IMR-90 (cell line): ENCODE measurements around the gene CTBP2. TPM values are rescaled to one million over a fixed set of nuclear protein-coding genes. Genes with fewer than 3 reads are reported as not detected.

ENCODE experiments used
- ATAC-seq: fragments of 200-7000 bp; cut with Tn5 transposase; 2 replicates; pipeline ENCODE4 v1.9.1; 2020; ENCODE audit warnings: low read depth, mild to moderate bottlenecking, moderate library complexity
- BruUV-seq: library from RNA; stranded (reverse); fragments of 400-500 nt; replicated peaks from 2 replicates; lab custom pipeline; 2021; lab: Mats Ljungman, UMichigan
- CTCF ChIA-PET: fragments of 300-600 bp; formaldehyde crosslinking; extraction: SDS; loops from one replicate; lab custom pipeline; 2021; ENCODE audit warnings: antibody characterized with exemption; lab: Yijun Ruan, JAX
- POLR2A ChIA-PET: fragments of 300-600 bp; sonication (Branson Sonifier 250); formaldehyde crosslinking; loops from one replicate; lab custom pipeline; 2022; ENCODE audit warnings: antibody characterized with exemption; ENCODE audit not compliant: unreplicated experiment; lab: Charles Lee
- DNase-seq: peaks from one replicate; pipeline ENCODE4 v3.0.0; 2013
- H2AFZ ChIP-seq: replicated peaks from 2 replicates; pipeline ENCODE3; 2013; ENCODE audit warnings: low read length, mild to moderate bottlenecking; ENCODE audit not compliant: poor library complexity
- H2AK5ac ChIP-seq: 2 replicates; pipeline ENCODE4 v1.6.1; 2013; ENCODE audit warnings: low read depth, low read length, inconsistent platforms
- H2AK9ac ChIP-seq: replicated peaks from 2 replicates; pipeline ENCODE3; 2013; ENCODE audit warnings: mild to moderate bottlenecking, low read depth, low read length, moderate library complexity; ENCODE audit not compliant: poor library complexity
- H2BK120ac ChIP-seq: 2 replicates; pipeline ENCODE4 v1.6.1; 2013; ENCODE audit warnings: low read depth, low read length, inconsistent platforms
- H2BK15ac ChIP-seq: 3 replicates; pipeline ENCODE4 v1.6.1; 2013; ENCODE audit warnings: low read depth, low read length, inconsistent platforms
- H2BK20ac ChIP-seq: 2 replicates; pipeline ENCODE4 v1.6.1; 2013; ENCODE audit warnings: low read depth, mild to moderate bottlenecking, inconsistent platforms, low read length, moderate library complexity
- H2BK5ac ChIP-seq: 2 replicates; pipeline ENCODE4 v1.6.1; 2013; ENCODE audit warnings: mild to moderate bottlenecking, low read depth, low read length, inconsistent platforms; ENCODE audit not compliant: poor library complexity, severe bottlenecking
- H3K14ac ChIP-seq: replicated peaks from 2 replicates; pipeline ENCODE4 v1.6.1; 2013; ENCODE audit warnings: low read depth, low read length, inconsistent platforms
- H3K18ac ChIP-seq: 2 replicates; pipeline ENCODE4 v1.6.1; 2013; ENCODE audit warnings: low read depth, low read length, control low read depth
- H3K23ac ChIP-seq: 2 replicates; pipeline ENCODE4 v1.6.1; 2013; ENCODE audit warnings: low read depth, low read length, inconsistent platforms
- H3K27ac ChIP-seq: 2 replicates; pipeline ENCODE4 v1.5.1; 2013; ENCODE audit warnings: mild to moderate bottlenecking, control low read depth, low read length; ENCODE audit not compliant: insufficient read depth
- H3K27me3 ChIP-seq: 2 replicates; pipeline ENCODE4 v1.6.1; 2013; ENCODE audit warnings: low read length; ENCODE audit not compliant: control insufficient read depth, insufficient read depth
- H3K36me3 ChIP-seq: 2 replicates; pipeline ENCODE4 v1.6.1; 2013; ENCODE audit warnings: low read length, mixed read lengths; ENCODE audit not compliant: control insufficient read depth, insufficient read depth
- H3K4ac ChIP-seq: 2 replicates; pipeline ENCODE4 v1.6.1; 2013; ENCODE audit warnings: low read depth, low read length, inconsistent platforms
- H3K4me1 ChIP-seq: 2 replicates; pipeline ENCODE4 v1.6.1; 2013; ENCODE audit warnings: low read length, mixed read lengths; ENCODE audit not compliant: control insufficient read depth, insufficient read depth
- H3K4me2 ChIP-seq: 2 replicates; pipeline ENCODE4 v1.6.1; 2013; ENCODE audit warnings: low read depth, mild to moderate bottlenecking, control low read depth, low read length, moderate library complexity
- H3K4me3 ChIP-seq: 2 replicates; pipeline ENCODE4 v1.5.1; 2013; ENCODE audit warnings: low read depth, mild to moderate bottlenecking, control low read depth, low read length, moderate library complexity; ENCODE audit not compliant: insufficient read depth
- H3K56ac ChIP-seq: 2 replicates; pipeline ENCODE4 v1.6.1; 2013; ENCODE audit warnings: low read length, inconsistent platforms; ENCODE audit not compliant: insufficient read depth; ENCODE audit errors: extremely low read depth
- H3K79me1 ChIP-seq, 2 experiments: 2 replicates each; pipeline ENCODE4 v1.6.1; 2013; ENCODE audit warnings: low read length in 2 of 2, inconsistent platforms in 1 of 2, low read depth in 1 of 2
- H3K9ac ChIP-seq: 2 replicates; pipeline ENCODE4 v1.6.1; 2013; ENCODE audit warnings: low read depth, low read length, control low read depth
- H3K9me1 ChIP-seq: 2 replicates; pipeline ENCODE4 v1.6.1; 2013; ENCODE audit warnings: low read length, inconsistent platforms; ENCODE audit not compliant: insufficient read depth
- H3K9me3 ChIP-seq: 2 replicates; pipeline ENCODE4 v1.6.1; 2013; ENCODE audit warnings: low read length; ENCODE audit not compliant: control insufficient read depth, insufficient read depth
- H4K20me1 ChIP-seq: 2 replicates; pipeline ENCODE4 v1.6.1; 2013; ENCODE audit warnings: low read length, inconsistent platforms; ENCODE audit not compliant: insufficient read depth
- H4K5ac ChIP-seq: 2 replicates; pipeline ENCODE4 v1.6.1; 2013; ENCODE audit warnings: mild to moderate bottlenecking, low read depth, low read length, control low read depth
- H4K8ac ChIP-seq, 2 experiments: 2 replicates each; pipeline ENCODE4 v1.6.1; 2013; ENCODE audit warnings: low read depth in 2 of 2, low read length in 2 of 2, control low read depth in 1 of 2, inconsistent platforms in 1 of 2
- H4K91ac ChIP-seq: 2 replicates; pipeline ENCODE4 v1.6.1; 2013; ENCODE audit warnings: low read depth, low read length, inconsistent platforms; ENCODE audit not compliant: insufficient read depth
- BHLHE40 ChIP-seq: fragments of 150-350 bp; IDR thresholded peaks from 2 replicates; pipeline ENCODE4 v1.6.1; 2016; ENCODE audit warnings: mild to moderate bottlenecking, low read depth, low read length
- CEBPB ChIP-seq: IDR thresholded peaks from 2 replicates; pipeline ENCODE4 v1.6.1; 2012; ENCODE audit warnings: low read depth, low read length, improper control_type of control experiment
- CHD1 ChIP-seq: IDR thresholded peaks from 2 replicates; pipeline ENCODE4 v1.6.1; 2012; ENCODE audit warnings: low read depth, low read length, improper control_type of control experiment
- FOS ChIP-seq: fragments of 150-350 bp; IDR thresholded peaks from 2 replicates; pipeline ENCODE4 v1.6.1; 2016; ENCODE audit warnings: low read depth, low read length
- MAFK ChIP-seq: IDR thresholded peaks from 2 replicates; pipeline ENCODE4 v1.6.1; 2012; ENCODE audit warnings: low read depth, low read length, improper control_type of control experiment
- MAZ ChIP-seq: IDR thresholded peaks from 2 replicates; pipeline ENCODE4 v1.6.1; 2012; ENCODE audit warnings: low read depth, mild to moderate bottlenecking, low read length, improper control_type of control experiment, moderate library complexity, borderline replicate concordance
- MXI1 ChIP-seq: IDR thresholded peaks from 2 replicates; pipeline ENCODE4 v1.6.1; 2012; ENCODE audit warnings: low read depth, mild to moderate bottlenecking, low read length, moderate library complexity, borderline replicate concordance
- NFE2L2 ChIP-seq: fragments of 150-350 bp; IDR thresholded peaks from 2 replicates; pipeline ENCODE4 v1.6.1; 2016; ENCODE audit warnings: low read depth, mild to moderate bottlenecking, low read length
- POLR2A ChIP-seq: IDR thresholded peaks from 2 replicates; pipeline ENCODE4 v1.6.1; 2012; ENCODE audit warnings: mild to moderate bottlenecking, low read depth, low read length
- RAD21 ChIP-seq: IDR thresholded peaks from 2 replicates; pipeline ENCODE4 v1.6.1; 2012; ENCODE audit warnings: low read length, improper control_type of control experiment
- RCOR1 ChIP-seq: IDR thresholded peaks from 2 replicates; pipeline ENCODE4 v1.6.1; 2012; ENCODE audit warnings: mild to moderate bottlenecking, low read length, improper control_type of control experiment; ENCODE audit not compliant: insufficient replicate concordance
- SMC3 ChIP-seq: fragments of 150-350 bp; IDR thresholded peaks from 2 replicates; pipeline ENCODE4 v1.6.1; 2016; ENCODE audit warnings: low read depth, mild to moderate bottlenecking, antibody characterized with exemption, low read length, moderate library complexity
- USF2 ChIP-seq: fragments of 150-350 bp; IDR thresholded peaks from 2 replicates; pipeline ENCODE4 v1.6.1; 2017; ENCODE audit warnings: mild to moderate bottlenecking, antibody characterized with exemption, low read length, low read depth
- WGBS, 2 experiments: methylation state at CpG; one replicate each; pipeline versions ENCODE4 v1.1.5 to v1.1.7; 2013; ENCODE audit warnings: missing lambda C conversion rate in 2 of 2; ENCODE audit not compliant: insufficient read length in 1 of 2; ENCODE audit errors: extremely low coverage in 2 of 2; 5-methylcytosine and 5-hydroxymethylcytosine counted together
- dilution Hi-C: fragments of 300-500 bp; cut with HindIII; formaldehyde crosslinking; loops from one replicate; pipeline ENCODE4 v1.14.3; 2018; ENCODE audit warnings: low sequenced_read_pairs; ENCODE audit not compliant: unreplicated experiment
- in situ Hi-C: fragments of 300-500 bp; cut with MboI; formaldehyde crosslinking; loops from 3 replicates; pipeline ENCODE4 v1.14.3; 2019; ENCODE audit warnings: low sequenced_read_pairs, inconsistent platforms, mixed read lengths
- intact Hi-C: fragments of 100-400 bp; cut with micrococcal nuclease; formaldehyde crosslinking; loops from 2 replicates; pipeline ENCODE4 v1.10.0; 2022
- polyA plus RNA-seq, 3 experiments: library from polyadenylated mRNA; depleted of rRNA; stranded (reverse); fragments of >200 nt; gene quantifications; 2 replicates each; pipeline ENCODE4 v1.2.3, GENCODE V29; 2012; ENCODE audit warnings: low replicate concordance in 1 of 3
- total RNA-seq: library from RNA; depleted of rRNA; stranded (reverse); fragments of >200 nt; gene quantifications from 2 replicates; pipeline ENCODE4 v1.2.3, GENCODE V29; 2012
- TF ChIP-seq, protein P1 (sequence below): conservative IDR thresholded peaks from 2 replicates; pipeline ENCODE4 v1.5.1; 2012; ENCODE audit warnings: mild to moderate bottlenecking, low read depth, low read length, improper control_type of control experiment

The CTBP2 gene
- total and polyA plus RNA-seq, 2 of the 4 experiments (the other 2 are of a cell fraction): 81.0 to 86.6 TPM

DNA sequence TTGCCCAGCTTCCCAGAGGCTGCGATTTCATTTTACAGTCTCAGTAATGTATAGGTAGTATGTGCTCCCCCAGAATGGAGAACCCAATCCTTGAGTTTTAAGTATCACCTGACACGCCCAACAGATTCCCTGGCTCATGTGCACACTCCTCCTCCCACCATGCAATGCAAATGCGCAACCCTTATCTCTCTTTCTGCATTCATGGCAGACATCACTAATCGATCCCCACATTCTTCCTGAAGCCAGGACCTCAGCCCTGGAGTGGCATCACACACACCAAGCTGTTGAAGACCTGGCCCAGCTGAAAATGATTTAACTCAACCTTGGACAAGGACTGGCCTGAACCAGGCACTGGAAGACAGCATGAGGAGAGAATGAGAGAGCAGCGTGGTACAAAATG is 150.0 kb downstream of the CTBP2 start:
- Histone ChIP-seq H2BK5ac (no peak overlapping the region), H3K9me1 (peaks cover 37% of the 10 kb centered on the region), H3K4me3 (no peak overlapping the region), H4K20me1 (peaks cover 85% of the 10 kb centered on the region), H3K36me3 (peaks cover 20% of the 10 kb centered on the region; the same call in 1 of the 2 replicates), H2AK9ac (no peak overlapping the region), H2AK5ac (no peak overlapping the region), H3K56ac (no peak overlapping the region), H4K8ac (no peak overlapping the region), H3K9me3 (no peaks in the 10 kb centered on the region), H4K91ac (no peak overlapping the region), H2BK20ac (no peak overlapping the region), H3K18ac (no peak overlapping the region), H2BK120ac (no peak overlapping the region), H3K9ac (no peak overlapping the region), H3K14ac (no peak overlapping the region), H3K4me2 (no peak overlapping the region), H2AFZ (no peak overlapping the region), H3K27ac (no peak overlapping the region), H3K4ac (no peak overlapping the region), H3K79me1 (peaks cover 40 to 96% of the 10 kb centered on the region in 2 experiments), H2BK15ac (no peak overlapping the region), H3K23ac (no peak overlapping the region), H3K4me1 (peaks cover 9% of the 10 kb centered on the region; the same call in 1 of the 2 replicates), H3K27me3 (no peaks in the 10 kb centered on the region), H4K5ac (no peak overlapping the region)
- ATAC-seq: no peak
- ChIA-PET CTCF (no interaction called here), POLR2A (no interaction called here)
- intact Hi-C loops: no loop called here
- BruUV-seq: no TSS peak
- in situ Hi-C loops: no loop called here
- dilution Hi-C loops: no loop called here
- DNase-seq: no peak
- TF ChIP-seq, protein P1, sequence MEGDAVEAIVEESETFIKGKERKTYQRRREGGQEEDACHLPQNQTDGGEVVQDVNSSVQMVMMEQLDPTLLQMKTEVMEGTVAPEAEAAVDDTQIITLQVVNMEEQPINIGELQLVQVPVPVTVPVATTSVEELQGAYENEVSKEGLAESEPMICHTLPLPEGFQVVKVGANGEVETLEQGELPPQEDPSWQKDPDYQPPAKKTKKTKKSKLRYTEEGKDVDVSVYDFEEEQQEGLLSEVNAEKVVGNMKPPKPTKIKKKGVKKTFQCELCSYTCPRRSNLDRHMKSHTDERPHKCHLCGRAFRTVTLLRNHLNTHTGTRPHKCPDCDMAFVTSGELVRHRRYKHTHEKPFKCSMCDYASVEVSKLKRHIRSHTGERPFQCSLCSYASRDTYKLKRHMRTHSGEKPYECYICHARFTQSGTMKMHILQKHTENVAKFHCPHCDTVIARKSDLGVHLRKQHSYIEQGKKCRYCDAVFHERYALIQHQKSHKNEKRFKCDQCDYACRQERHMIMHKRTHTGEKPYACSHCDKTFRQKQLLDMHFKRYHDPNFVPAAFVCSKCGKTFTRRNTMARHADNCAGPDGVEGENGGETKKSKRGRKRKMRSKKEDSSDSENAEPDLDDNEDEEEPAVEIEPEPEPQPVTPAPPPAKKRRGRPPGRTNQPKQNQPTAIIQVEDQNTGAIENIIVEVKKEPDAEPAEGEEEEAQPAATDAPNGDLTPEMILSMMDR: no peak
- TF ChIP-seq MXI1 (no peak), CEBPB (no peak), MAFK (no peak), MAZ (no peak), RAD21 (no peak), POLR2A (no peak), CHD1 (no peak), BHLHE40 (no peak), USF2 (no peak), FOS (no peak), NFE2L2 (no peak), SMC3 (no peak), RCOR1 (no peak)
- WGBS, 2 experiments: 100% methylated on average over 2 of the region's 5 CpGs; no CpG with 5 or more reads in 1 of the 2 experiments
